Calu3 (cell line): ENCODE results near the gene CCDC73. TPM values are rescaled to one million over a fixed set of nuclear protein-coding genes. Genes with fewer than 3 reads are reported as not detected.

Source experiments
- BruUV-seq: library from RNA; stranded (reverse); fragments of 400-500 nt; replicated peaks from 2 replicates; lab custom pipeline; 2021; lab: Mats Ljungman, UMichigan
- CTCF ChIA-PET: fragments of 300-600 bp; sonication (Branson Sonifier 250); formaldehyde crosslinking; loops from one replicate; lab custom pipeline; 2022; ENCODE audit warnings: antibody characterized with exemption; lab: Charles Lee
- DNase-seq: peaks from one replicate; pipeline ENCODE4 v3.0.0; 2022
- H3K27ac Mint-ChIP-seq: one replicate; pipeline ENCODE4 v1.8.0; 2022; ENCODE audit warnings: mixed read lengths; ENCODE audit not compliant: unreplicated experiment
- H3K27me3 Mint-ChIP-seq: one replicate; pipeline ENCODE4 v1.8.0; 2022; ENCODE audit warnings: mixed read lengths; ENCODE audit not compliant: unreplicated experiment
- H3K36me3 Mint-ChIP-seq: one replicate; pipeline ENCODE4 v1.8.0; 2022; ENCODE audit warnings: mild to moderate bottlenecking, moderate library complexity, mixed read lengths; ENCODE audit not compliant: insufficient read depth, unreplicated experiment
- H3K4me1 Mint-ChIP-seq: one replicate; pipeline ENCODE4 v1.8.0; 2022; ENCODE audit warnings: mild to moderate bottlenecking, low read depth, mixed read lengths; ENCODE audit not compliant: unreplicated experiment
- H3K4me3 Mint-ChIP-seq: one replicate; pipeline ENCODE4 v1.8.0; 2022; ENCODE audit warnings: mild to moderate bottlenecking, low read depth, moderate library complexity, mixed read lengths; ENCODE audit not compliant: unreplicated experiment
- H3K9me3 Mint-ChIP-seq: one replicate; pipeline ENCODE4 v1.8.0; 2022; ENCODE audit warnings: low read depth, mixed read lengths; ENCODE audit not compliant: unreplicated experiment
- CTCF ChIP-seq: fragments of 200-600 bp; IDR thresholded peaks from one replicate; pipeline ENCODE4 v1.8.0; 2022; ENCODE audit warnings: antibody characterized with exemption; ENCODE audit not compliant: unreplicated experiment
- intact Hi-C: fragments of 100-400 bp; cut with micrococcal nuclease; formaldehyde crosslinking; loops from one replicate; pipeline ENCODE4 v1.10.0; 2022; ENCODE audit not compliant: unreplicated experiment
- total RNA-seq: library from RNA; stranded (reverse); gene quantifications from 2 replicates; pipeline ENCODE4 v1.2.3, GENCODE V29; 2022

CCDC73 gene
- total RNA-seq, 1 experiment from 2014 or later = not detected

- Mint-ChIP-seq H3K36me3 (peaks cover 27% of the 10 kb centered on the region), H3K27ac (no peak overlapping the region), H3K9me3 (no peaks in the 10 kb centered on the region), H3K4me3 (no peak overlapping the region), H3K27me3 (no peaks in the 10 kb centered on the region), H3K4me1 (no peaks in the 10 kb centered on the region)
- no peak for TF ChIP-seq CTCF
- DNase-seq = no peak
- intact Hi-C loops = no loop called here
- BruUV-seq = no TSS peak
- CTCF ChIA-PET = no interaction called here
These were observed 213.5 kb downstream of the CCDC73 start for GRCh38 chr11:32580967-32581366.

DNA sequence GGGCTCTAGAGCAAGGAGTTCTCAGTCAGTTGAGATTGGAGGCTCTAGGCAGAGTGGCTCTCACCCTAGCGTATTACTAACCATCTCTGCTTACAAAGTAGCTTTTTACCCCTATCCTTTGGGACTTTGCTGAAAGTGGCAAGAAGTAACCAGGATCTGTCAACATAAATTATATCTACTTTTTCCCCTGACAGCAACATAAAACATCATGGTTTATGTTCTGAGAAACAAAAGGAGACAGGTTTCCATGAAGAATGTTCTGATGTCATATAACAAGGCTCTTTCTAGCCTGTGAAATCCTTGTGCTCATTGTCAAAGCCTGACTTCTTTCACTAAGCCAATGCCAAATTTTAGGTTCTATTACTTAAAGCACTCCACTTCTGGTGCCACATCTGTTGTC is 218.0 kb downstream of the CCDC73 start:
- H3K9me3 Mint-ChIP-seq = no peaks in the 10 kb centered on the region
- H3K27me3 Mint-ChIP-seq = peaks cover 12% of the 10 kb centered on the region
- no peak for DNase-seq
- H3K4me3 Mint-ChIP-seq = no peak overlapping the region
- TF ChIP-seq CTCF = no peak
- H3K36me3 Mint-ChIP-seq = no peaks in the 10 kb centered on the region
- BruUV-seq = no TSS peak
- CTCF ChIA-PET = no interaction called here
- H3K4me1 Mint-ChIP-seq = no peaks in the 10 kb centered on the region
- no peak overlapping the region for H3K27ac Mint-ChIP-seq
- intact Hi-C loops = no loop called here

- Mint-ChIP-seq H3K27me3 (peaks cover 26% of the 10 kb centered on the region), H3K9me3 (no peaks in the 10 kb centered on the region), H3K36me3 (no peaks in the 10 kb centered on the region), H3K27ac (no peak overlapping the region), H3K4me1 (no peaks in the 10 kb centered on the region), H3K4me3 (no peak overlapping the region)
- no peak for DNase-seq
- intact Hi-C loops = no loop called here
- no TSS peak for BruUV-seq
- CTCF ChIA-PET = no interaction called here
- TF ChIP-seq CTCF = no peak
These were observed 219.4 kb downstream of the CCDC73 start for GRCh38 chr11:32575070-32575469.

GRCh38 chr11:32574421-32574820 is 220.0 kb downstream of the CCDC73 start:
- intact Hi-C loops = no loop called here
- Mint-ChIP-seq H3K9me3 (no peaks in the 10 kb centered on the region), H3K4me3 (no peak overlapping the region), H3K27ac (no peak overlapping the region), H3K4me1 (no peaks in the 10 kb centered on the region), H3K36me3 (no peaks in the 10 kb centered on the region), H3K27me3 (peaks cover 33% of the 10 kb centered on the region)
- BruUV-seq = no TSS peak
- CTCF ChIA-PET = no interaction called here
- no peak for DNase-seq
- no peak for TF ChIP-seq CTCF

DNA sequence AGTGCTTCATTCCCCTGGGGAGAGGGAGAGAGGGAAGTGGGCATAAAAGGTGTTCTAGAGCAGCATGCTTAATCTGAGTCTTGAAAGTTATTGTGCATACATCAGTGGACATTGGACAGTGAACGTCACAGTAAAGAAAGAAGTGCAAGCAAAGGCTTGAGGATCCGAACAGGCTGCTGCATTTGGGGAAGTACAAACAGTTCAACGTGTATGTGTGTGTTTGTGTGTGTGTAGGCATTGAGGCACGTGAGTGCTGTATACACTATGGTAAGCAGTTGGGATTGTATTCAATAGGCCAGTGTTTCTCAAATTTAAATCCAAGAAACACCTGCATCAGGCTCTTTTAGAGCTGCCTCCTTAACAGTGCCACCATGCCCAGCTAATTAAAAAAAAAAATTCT is 221.2 kb downstream of the CCDC73 start:
- no peaks in the 10 kb centered on the region for H3K4me1 Mint-ChIP-seq
- H3K27me3 Mint-ChIP-seq = peaks cover 42% of the 10 kb centered on the region
- DNase-seq = no peak
- H3K4me3 Mint-ChIP-seq = no peak overlapping the region
- no peak for TF ChIP-seq CTCF
- no peaks in the 10 kb centered on the region for H3K9me3 Mint-ChIP-seq
- intact Hi-C loops = no loop called here
- H3K36me3 Mint-ChIP-seq = no peaks in the 10 kb centered on the region
- CTCF ChIA-PET = no interaction called here
- H3K27ac Mint-ChIP-seq = no peak overlapping the region
- no TSS peak for BruUV-seq
